ENCODE data around the gene IL33.

GRCh38 chr9:6230037-6230780, 14.6 kb downstream of the IL33 start:
- TF ChIP-seq CTCF (IDR thresholded peaks at IDR 0.05; ENCODE audit: insufficient read depth, low read depth, low read length) (no peak), EZH2 (IDR thresholded peaks at IDR 0.05; ENCODE audit: insufficient read depth, low read length) (no peak)

Data from astrocyte (in vitro differentiated cells and primary cell).